ENCODE data around the gene ZSWIM1.

ZSWIM1 gene

DNA sequence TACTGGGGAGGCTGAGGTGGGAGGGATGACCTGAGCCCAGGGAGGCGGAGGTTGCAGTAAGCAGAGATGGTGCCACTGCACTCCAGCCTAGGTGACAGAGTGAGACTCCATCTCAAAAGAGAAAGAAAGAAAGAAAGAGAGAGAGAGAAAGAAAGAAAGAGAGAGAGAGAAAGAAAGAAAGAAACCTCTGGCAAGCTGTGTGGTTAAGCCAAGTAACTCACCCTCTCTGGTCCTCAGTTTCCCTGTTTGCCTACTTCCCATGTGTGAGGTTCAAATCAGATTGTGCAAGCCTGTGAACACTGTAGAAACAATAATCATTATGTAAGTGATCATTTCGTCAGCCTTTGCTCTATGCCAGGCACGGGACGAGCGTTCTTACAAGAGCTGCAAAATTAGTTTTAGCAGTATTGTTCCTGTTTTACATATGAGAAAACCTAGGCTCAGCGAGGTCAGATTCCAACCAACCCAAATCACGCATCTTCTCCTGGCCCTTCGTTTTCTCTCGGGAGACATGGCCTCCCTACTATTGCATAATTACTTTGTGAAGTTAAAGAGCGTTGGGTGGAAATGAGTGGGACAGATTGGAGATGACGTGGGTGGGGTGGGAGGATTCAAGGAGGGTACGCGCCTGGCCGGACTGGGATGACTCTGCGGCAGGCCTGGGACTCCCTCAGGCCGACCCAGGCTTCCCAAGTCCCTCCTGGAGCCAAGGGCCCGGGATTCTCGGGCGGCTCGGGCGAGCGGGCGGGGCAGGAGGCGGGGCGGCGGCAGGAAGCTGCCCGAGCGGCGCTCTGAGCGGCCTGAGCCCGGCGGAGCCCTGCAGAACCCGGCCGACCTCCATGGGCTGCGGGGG is 47.8 kb upstream of the ZSWIM1 start, which contains the start of gene SNX21:
SNX21 (plus strand) TSS at position 770 of the 853 bp plus-strand sequence. CDS start 121 bp downstream, outside the sequence.
- TF ChIP-seq, protein P1, sequence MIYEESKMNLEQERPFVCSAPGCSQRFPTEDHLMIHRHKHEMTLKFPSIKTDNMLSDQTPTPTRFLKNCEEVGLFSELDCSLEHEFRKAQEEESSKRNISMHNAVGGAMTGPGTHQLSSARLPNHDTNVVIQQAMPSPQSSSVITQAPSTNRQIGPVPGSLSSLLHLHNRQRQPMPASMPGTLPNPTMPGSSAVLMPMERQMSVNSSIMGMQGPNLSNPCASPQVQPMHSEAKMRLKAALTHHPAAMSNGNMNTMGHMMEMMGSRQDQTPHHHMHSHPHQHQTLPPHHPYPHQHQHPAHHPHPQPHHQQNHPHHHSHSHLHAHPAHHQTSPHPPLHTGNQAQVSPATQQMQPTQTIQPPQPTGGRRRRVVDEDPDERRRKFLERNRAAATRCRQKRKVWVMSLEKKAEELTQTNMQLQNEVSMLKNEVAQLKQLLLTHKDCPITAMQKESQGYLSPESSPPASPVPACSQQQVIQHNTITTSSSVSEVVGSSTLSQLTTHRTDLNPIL (CRISPR knock-in tag; IDR thresholded peaks at IDR 0.05; ENCODE audit: low read depth): no peak
- TF ChIP-seq BACH2 (CRISPR knock-in tag; IDR thresholded peaks at IDR 0.05; ENCODE audit: borderline replicate concordance) (no peak), ESRRG (CRISPR knock-in tag; IDR thresholded peaks at IDR 0.05) (no peak), ZC3H10 (CRISPR knock-in tag; IDR thresholded peaks at IDR 0.05) (no peak), RARB (CRISPR knock-in tag; IDR thresholded peaks at IDR 0.05) (no peak), TOX (CRISPR knock-in tag; IDR thresholded peaks at IDR 0.05; ENCODE audit: borderline replicate concordance) (no peak), ZNF8 (CRISPR knock-in tag; IDR thresholded peaks at IDR 0.05) (no peak)
- TF ChIP-seq, protein P2, sequence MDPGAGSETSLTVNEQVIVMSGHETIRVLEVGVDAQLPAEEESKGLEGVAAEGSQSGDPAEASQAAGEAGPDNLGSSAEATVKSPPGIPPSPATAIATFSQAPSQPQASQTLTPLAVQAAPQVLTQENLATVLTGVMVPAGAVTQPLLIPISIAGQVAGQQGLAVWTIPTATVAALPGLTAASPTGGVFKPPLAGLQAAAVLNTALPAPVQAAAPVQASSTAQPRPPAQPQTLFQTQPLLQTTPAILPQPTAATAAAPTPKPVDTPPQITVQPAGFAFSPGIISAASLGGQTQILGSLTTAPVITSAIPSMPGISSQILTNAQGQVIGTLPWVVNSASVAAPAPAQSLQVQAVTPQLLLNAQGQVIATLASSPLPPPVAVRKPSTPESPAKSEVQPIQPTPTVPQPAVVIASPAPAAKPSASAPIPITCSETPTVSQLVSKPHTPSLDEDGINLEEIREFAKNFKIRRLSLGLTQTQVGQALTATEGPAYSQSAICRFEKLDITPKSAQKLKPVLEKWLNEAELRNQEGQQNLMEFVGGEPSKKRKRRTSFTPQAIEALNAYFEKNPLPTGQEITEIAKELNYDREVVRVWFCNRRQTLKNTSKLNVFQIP (CRISPR knock-in tag; IDR thresholded peaks at IDR 0.05; ENCODE audit: borderline replicate concordance, low read depth): no peak
- TF ChIP-seq, protein P3, sequence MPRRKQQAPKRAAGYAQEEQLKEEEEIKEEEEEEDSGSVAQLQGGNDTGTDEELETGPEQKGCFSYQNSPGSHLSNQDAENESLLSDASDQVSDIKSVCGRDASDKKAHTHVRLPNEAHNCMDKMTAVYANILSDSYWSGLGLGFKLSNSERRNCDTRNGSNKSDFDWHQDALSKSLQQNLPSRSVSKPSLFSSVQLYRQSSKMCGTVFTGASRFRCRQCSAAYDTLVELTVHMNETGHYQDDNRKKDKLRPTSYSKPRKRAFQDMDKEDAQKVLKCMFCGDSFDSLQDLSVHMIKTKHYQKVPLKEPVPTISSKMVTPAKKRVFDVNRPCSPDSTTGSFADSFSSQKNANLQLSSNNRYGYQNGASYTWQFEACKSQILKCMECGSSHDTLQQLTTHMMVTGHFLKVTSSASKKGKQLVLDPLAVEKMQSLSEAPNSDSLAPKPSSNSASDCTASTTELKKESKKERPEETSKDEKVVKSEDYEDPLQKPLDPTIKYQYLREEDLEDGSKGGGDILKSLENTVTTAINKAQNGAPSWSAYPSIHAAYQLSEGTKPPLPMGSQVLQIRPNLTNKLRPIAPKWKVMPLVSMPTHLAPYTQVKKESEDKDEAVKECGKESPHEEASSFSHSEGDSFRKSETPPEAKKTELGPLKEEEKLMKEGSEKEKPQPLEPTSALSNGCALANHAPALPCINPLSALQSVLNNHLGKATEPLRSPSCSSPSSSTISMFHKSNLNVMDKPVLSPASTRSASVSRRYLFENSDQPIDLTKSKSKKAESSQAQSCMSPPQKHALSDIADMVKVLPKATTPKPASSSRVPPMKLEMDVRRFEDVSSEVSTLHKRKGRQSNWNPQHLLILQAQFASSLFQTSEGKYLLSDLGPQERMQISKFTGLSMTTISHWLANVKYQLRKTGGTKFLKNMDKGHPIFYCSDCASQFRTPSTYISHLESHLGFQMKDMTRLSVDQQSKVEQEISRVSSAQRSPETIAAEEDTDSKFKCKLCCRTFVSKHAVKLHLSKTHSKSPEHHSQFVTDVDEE (CRISPR knock-in tag; IDR thresholded peaks at IDR 0.05): no peak
- peak; percentile 96 for ATAC-seq

DNA sequence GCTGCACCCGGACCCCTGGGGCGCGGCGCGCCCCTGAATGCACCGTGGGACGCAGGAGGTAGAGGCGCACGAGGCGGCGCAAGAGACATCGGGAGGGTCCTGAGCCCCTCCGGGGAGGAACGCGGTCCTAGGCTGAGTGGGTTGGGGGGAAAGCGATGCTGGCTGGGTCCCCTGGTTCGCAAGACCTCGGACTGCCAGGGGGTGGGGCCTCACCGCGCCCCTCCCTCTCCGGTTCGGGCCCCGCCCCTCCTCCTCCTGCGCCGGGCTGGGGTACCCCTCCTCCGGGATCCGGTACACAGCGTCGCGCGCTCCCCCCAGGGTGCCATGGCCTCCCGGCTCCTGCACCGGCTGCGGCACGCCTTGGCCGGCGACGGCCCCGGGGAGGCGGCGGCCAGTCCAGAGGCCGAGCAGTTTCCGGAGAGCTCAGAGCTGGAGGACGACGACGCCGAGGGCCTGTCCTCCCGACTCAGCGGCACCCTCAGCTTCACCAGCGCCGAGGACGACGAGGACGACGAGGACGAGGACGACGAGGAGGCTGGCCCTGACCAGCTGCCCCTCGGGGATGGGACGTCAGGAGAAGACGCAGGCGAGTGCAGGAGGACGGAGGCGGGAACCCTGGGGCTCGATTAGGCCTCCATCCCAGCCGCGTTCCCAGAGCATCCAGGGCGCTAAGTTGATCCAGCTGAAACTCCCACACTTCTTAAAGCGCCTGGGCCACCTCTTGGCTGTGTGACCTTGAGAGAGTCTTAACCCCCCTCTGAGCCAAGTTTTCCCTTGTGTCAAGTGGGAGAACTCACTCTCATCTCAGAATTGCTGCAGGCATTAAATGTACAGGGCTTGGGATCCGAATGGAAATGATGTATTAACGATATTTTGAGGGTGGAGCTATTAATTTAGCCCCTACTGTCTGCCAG is 46.9 kb upstream of the ZSWIM1 start:
- peak; percentile 88 for ATAC-seq
- 0 out of 2 replicates have a peak, but pooled peaks have one; percentile 3 for TF ChIP-seq ZNF8 (CRISPR knock-in tag; IDR thresholded peaks at IDR 0.05)
- no peak for TF ChIP-seq BACH2 (CRISPR knock-in tag; IDR thresholded peaks at IDR 0.05; ENCODE audit: borderline replicate concordance)
- TF ChIP-seq ZFP3 (CRISPR knock-in tag; IDR thresholded peaks at IDR 0.05): 0 out of 2 replicates have a peak, but pooled peaks have one; percentile 33
- TF ChIP-seq ZNF70 (CRISPR knock-in tag; IDR thresholded peaks at IDR 0.05): 0 out of 2 replicates have a peak, but pooled peaks have one; percentile 5

DNA sequence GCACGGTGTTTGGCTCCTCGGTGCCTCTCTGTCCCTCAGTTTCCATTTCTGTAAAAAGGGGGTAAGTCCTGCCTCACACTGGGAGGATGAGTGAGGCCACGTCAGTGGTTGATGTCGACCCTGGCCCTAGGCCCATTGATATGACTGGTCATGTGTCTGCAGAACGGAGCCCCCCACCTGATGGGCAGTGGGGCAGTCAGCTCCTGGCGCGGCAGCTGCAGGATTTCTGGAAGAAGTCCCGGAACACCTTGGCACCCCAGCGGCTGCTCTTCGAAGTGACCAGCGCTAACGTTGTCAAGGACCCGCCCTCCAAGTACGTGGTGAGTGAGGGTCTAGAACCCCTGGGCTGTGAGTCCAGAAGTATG is 46.2 kb upstream of the ZSWIM1 start:
- no peak for ATAC-seq
- TF ChIP-seq, protein P2 (CRISPR knock-in tag; IDR thresholded peaks at IDR 0.05; ENCODE audit: borderline replicate concordance, low read depth): no peak
- TF ChIP-seq ZFP30 (CRISPR knock-in tag; IDR thresholded peaks at IDR 0.05) (no peak), ZFP3 (CRISPR knock-in tag; IDR thresholded peaks at IDR 0.05) (no peak), ARNTL (CRISPR knock-in tag; IDR thresholded peaks at IDR 0.05; ENCODE audit: borderline replicate concordance, low read depth) (no peak), ZNF8 (CRISPR knock-in tag; IDR thresholded peaks at IDR 0.05) (no peak)
- TF ChIP-seq, protein P4, sequence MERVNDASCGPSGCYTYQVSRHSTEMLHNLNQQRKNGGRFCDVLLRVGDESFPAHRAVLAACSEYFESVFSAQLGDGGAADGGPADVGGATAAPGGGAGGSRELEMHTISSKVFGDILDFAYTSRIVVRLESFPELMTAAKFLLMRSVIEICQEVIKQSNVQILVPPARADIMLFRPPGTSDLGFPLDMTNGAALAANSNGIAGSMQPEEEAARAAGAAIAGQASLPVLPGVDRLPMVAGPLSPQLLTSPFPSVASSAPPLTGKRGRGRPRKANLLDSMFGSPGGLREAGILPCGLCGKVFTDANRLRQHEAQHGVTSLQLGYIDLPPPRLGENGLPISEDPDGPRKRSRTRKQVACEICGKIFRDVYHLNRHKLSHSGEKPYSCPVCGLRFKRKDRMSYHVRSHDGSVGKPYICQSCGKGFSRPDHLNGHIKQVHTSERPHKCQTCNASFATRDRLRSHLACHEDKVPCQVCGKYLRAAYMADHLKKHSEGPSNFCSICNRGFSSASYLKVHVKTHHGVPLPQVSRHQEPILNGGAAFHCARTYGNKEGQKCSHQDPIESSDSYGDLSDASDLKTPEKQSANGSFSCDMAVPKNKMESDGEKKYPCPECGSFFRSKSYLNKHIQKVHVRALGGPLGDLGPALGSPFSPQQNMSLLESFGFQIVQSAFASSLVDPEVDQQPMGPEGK (CRISPR knock-in tag; IDR thresholded peaks at IDR 0.05; ENCODE audit: borderline replicate concordance): no peak
- TF ChIP-seq, protein P1 (CRISPR knock-in tag; IDR thresholded peaks at IDR 0.05; ENCODE audit: low read depth): no peak
